MM.1S (cell line): Measurements from ENCODE around the gene GUCA1A.

Source experiments
- CTCF ChIP-seq: fragments of 300-600 bp; sonication (generic); IDR thresholded peaks from 2 replicates; pipeline ENCODE4 v1.5.1; 2016; ENCODE audit warnings: antibody characterized with exemption, low read length, mixed read lengths
- EZH2 ChIP-seq: fragments of 300-600 bp; sonication (generic); optimal IDR thresholded peaks from 2 replicates; pipeline ENCODE3; 2017; ENCODE audit warnings: low read depth, mild to moderate bottlenecking, antibody characterized with exemption, low read length, mixed read lengths

GRCh38 chr6:42222448-42222847 lies 49.3 kb downstream of the GUCA1A start:
- TF ChIP-seq CTCF: no peak
- TF ChIP-seq EZH2: no peak
